Ishikawa (cell line): ENCODE measurements around the gene CRYBA2.

ENCODE experiments used
- CEBPB ChIP-seq: IDR thresholded peaks from 2 replicates; pipeline ENCODE4 v1.6.1; 2012
- CREB1 ChIP-seq: IDR thresholded peaks from 2 replicates; pipeline ENCODE4 v1.6.1; 2012; ENCODE audit warnings: low read depth
- MAX ChIP-seq: IDR thresholded peaks from 2 replicates; pipeline ENCODE4 v1.6.1; 2012
- RAD21 ChIP-seq: IDR thresholded peaks from 2 replicates; pipeline ENCODE4 v1.6.1; 2012; ENCODE audit warnings: low read depth
- REST ChIP-seq: IDR thresholded peaks from 2 replicates; pipeline ENCODE4 v1.6.1; 2012; ENCODE audit warnings: low read depth, mild to moderate bottlenecking
- USF1 ChIP-seq: IDR thresholded peaks from 2 replicates; pipeline ENCODE4 v1.6.1; 2012
- ZBTB7A ChIP-seq: IDR thresholded peaks from 2 replicates; pipeline ENCODE4 v1.6.1; 2012; ENCODE audit warnings: low read depth

- no peak for TF ChIP-seq CREB1
- TF ChIP-seq REST, result no peak
- TF ChIP-seq USF1, result no peak
- no peak for TF ChIP-seq CEBPB
- no peak for TF ChIP-seq RAD21
- no peak for TF ChIP-seq MAX
- TF ChIP-seq ZBTB7A, result no peak
These were observed 17.7 kb upstream of the CRYBA2 start for GRCh38 chr2:219010873-219011272.
